Posterior vena cava (tissue), 2 donors: ENCODE data around the gene BRINP3. TPM values are rescaled to one million over a fixed set of nuclear protein-coding genes. Genes with fewer than 3 reads are reported as not detected.

Source experiments
- DNase-seq: peaks from one replicate; pipeline ENCODE4 v3.0.0-alpha.2; 2020; ENCODE audit warnings: low spot score
- intact Hi-C, 2 donors: fragments of 100-400 bp; cut with DNase I; formaldehyde crosslinking; loops; one replicate each; pipeline versions ENCODE4 v1.14.1 to v1.14.2; 2022 to 2023
- total RNA-seq, 2 donors: library from RNA; stranded (reverse); fragmentation: NEBNext Ultra II Directional; extraction: Animal tissue kit (Norgen Biotek cat#: 25700); gene quantifications; one replicate each; pipeline ENCODE4 v1.2.1, GENCODE V29; 2021
- donor health status: DM: yes; HTN: yes; CAD: no.
- donor health status: DM: yes; HTN: yes; CAD: no.

The BRINP3 gene
- total RNA-seq, 2 donors from 2014 or later = 0.28 TPM; not detected in 1

GRCh38 chr1:190344454-190344853 lies 133.2 kb downstream of the BRINP3 start:
- DNase-seq = no peak
- intact Hi-C loops = loop anchor here in 1 of 2 donors (2.0 kb wide), 1 partner anchor 46 kb away; no protein-coding TSS in a partner anchor

GRCh38 chr1:190338829-190339228 lies 138.8 kb downstream of the BRINP3 start:
- intact Hi-C loops = no loop called here

GRCh38 chr1:190328871-190329270 lies 148.8 kb downstream of the BRINP3 start:
- intact Hi-C loops = no loop called here
- no peak for DNase-seq

More at GRCh38 chr1:190338829-190339228, 138.8 kb downstream of the BRINP3 start:
- no peak for DNase-seq

- intact Hi-C loops = no loop called here
- no peak for DNase-seq
Measured at GRCh38 chr1:190328361-190328760, 149.3 kb downstream of the BRINP3 start.

GRCh38 chr1:190327271-190327670 lies 150.4 kb downstream of the BRINP3 start:
- intact Hi-C loops = no loop called here
- DNase-seq = no peak

DNA sequence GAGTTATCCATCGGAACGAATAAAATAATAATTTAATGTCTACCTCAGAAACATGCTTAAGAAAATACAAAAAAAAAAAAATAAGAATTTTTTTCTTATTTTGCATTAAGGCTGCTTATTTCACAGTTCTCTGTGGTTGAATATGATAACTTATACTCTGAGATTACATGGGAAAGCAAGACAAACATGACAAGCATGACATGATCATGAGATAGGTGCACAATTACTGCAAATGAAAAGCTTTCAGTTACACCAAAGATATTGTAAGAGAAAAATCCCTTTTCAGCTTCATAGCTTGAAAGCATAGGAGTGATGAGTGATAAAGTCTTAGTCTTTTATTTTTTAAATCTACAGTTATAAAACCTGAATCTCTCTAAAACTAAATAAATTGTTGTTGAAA lies 154.1 kb downstream of the BRINP3 start:
- intact Hi-C loops = no loop called here
- DNase-seq = no peak

- intact Hi-C loops = no loop called here
- no peak for DNase-seq
Measured at GRCh38 chr1:190322274-190322673, 155.4 kb downstream of the BRINP3 start.

GRCh38 chr1:190320952-190321351 lies 156.7 kb downstream of the BRINP3 start:
- intact Hi-C loops = no loop called here
- DNase-seq = no peak

DNA sequence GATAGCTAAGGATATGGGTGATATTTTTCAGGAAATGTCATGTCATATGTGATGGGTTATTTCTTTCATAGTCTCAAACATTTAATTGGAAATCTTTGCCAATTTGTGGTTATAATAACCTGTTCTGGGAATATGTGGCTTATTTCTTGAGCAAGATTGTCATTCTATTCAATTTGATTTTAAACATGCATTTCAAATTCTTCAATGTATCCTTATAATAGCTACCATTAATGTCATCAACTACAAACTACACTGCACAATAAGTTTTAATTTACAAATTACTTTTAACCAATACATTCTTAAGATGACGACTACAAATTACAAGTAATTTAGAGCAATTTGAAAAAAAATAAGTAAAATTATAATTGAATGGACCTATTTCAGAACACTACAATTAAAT lies 164.9 kb downstream of the BRINP3 start:
- intact Hi-C loops = no loop called here

GRCh38 chr1:190303501-190303900 lies 174.2 kb downstream of the BRINP3 start:
- DNase-seq = no peak
- intact Hi-C loops = no loop called here

More for the DNA sequence above, 164.9 kb downstream of the BRINP3 start:
- DNase-seq = no peak

GRCh38 chr1:190296453-190296852 lies 181.2 kb downstream of the BRINP3 start:
- intact Hi-C loops = no loop called here
- DNase-seq = no peak

DNA sequence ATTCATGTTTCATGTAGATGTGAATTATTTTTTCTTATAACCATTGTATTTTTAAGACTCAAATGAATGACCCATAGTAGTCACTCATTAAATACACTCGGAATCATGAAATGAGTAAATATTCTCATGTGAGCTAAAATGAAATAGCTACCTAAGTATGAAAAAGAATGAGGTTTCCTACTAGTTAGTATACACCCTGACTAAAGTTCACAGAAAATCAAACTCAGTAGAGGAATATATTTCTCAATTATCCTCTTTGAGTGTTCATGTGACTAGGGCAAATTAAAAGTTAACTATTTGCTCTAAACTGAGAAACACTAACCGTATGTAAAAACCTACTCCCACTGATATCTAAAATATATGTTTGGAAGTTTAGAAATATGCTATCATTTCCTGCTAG lies 187.8 kb downstream of the BRINP3 start:
- DNase-seq = no peak
- intact Hi-C loops = no loop called here

- DNase-seq = no peak
- intact Hi-C loops = no loop called here
Measured at GRCh38 chr1:190286111-190286510, 191.6 kb downstream of the BRINP3 start.

GRCh38 chr1:190277107-190277506 lies 200.6 kb downstream of the BRINP3 start:
- intact Hi-C loops = no loop called here
- no peak for DNase-seq

DNA sequence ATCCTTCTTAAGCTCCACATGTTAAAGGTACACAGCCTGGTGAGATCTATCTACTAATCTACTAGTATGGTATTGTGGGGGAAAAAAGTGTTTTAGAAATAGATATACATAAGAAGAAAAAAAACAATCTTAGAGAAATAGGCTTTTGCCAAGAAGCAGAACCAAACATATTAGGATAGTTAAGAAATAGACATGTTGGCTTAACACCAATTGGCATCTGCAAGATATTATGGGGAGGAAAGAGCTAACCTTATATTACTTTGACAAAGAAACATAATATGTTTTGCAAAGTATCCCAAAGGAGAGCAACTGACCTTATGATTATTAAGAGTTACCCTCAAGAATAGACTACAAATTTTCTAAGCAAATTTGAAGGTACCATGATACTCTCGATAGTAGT lies 202.9 kb downstream of the BRINP3 start:
- intact Hi-C loops = no loop called here
- DNase-seq = no peak

- intact Hi-C loops = no loop called here
Measured at GRCh38 chr1:190273161-190273560, 204.5 kb downstream of the BRINP3 start.

GRCh38 chr1:190262538-190262937 lies 215.1 kb downstream of the BRINP3 start:
- DNase-seq = no peak
- intact Hi-C loops = no loop called here

More at GRCh38 chr1:190273161-190273560, 204.5 kb downstream of the BRINP3 start:
- DNase-seq = no peak

DNA sequence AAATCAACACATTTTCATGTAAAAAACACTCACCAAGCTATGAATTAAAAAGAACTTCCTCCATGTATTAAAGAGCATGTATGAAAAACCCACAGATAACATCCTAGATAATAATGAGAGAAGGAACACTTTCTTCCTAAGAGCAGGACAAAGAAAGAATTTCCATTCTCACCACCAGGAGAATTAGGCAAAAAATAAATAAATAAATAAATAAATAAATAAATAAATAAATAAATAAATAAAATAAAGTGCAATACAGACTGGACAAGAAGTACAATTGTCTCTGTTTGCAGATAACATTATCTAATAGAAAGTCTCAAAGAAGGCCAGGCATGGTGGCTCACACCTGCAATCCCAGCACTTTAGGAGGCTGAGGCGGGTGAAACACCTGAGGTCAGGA lies 218.2 kb downstream of the BRINP3 start:
- intact Hi-C loops = no loop called here
- no peak for DNase-seq

- no peak for DNase-seq
- intact Hi-C loops = no loop called here
Measured at GRCh38 chr1:190258003-190258402, 219.7 kb downstream of the BRINP3 start.

DNA sequence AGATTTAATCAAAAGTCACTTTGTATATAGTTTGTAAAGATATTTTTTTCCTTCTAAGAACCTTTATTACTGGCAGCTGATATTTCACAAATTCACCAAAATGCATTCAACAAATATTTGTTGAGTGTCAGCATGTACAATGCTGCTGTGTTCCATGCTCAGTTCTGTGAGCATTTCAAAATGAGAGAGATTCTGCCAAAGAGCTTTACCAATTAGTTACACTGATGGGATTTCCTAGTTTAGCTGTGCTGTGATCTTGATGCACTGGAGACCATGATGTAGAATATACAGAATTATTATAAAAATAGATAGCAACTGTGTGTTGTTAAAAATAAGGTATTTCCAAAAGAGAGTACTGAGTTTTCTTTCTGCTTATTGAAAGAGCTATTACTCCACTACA lies 225.6 kb downstream of the BRINP3 start:
- intact Hi-C loops = no loop called here
- no peak for DNase-seq

GRCh38 chr1:190250368-190250767 lies 227.3 kb downstream of the BRINP3 start:
- no peak for DNase-seq
- intact Hi-C loops = no loop called here

GRCh38 chr1:190244406-190244805 lies 233.3 kb downstream of the BRINP3 start:
- intact Hi-C loops = no loop called here
- DNase-seq = no peak
